HepG2 (cell line): ENCODE data around the gene IFNAR2. TPM values are rescaled to one million over a fixed set of nuclear protein-coding genes. Genes with fewer than 3 reads are reported as not detected.

Experiments
- ARHGAP35 ChIP-seq: sonication (generic); formaldehyde crosslinking; IDR thresholded peaks from 2 replicates; pipeline ENCODE4 v1.9.0; 2022; ENCODE audit warnings: mild to moderate bottlenecking, inconsistent platforms, moderate library complexity, missing genetic modification reagents, borderline replicate concordance
- ATF1 ChIP-seq: IDR thresholded peaks from 2 replicates; pipeline ENCODE4 v1.6.1; 2016; ENCODE audit warnings: mild to moderate bottlenecking, control low read depth
- ATF6 ChIP-seq: sonication (generic); formaldehyde crosslinking; conservative IDR thresholded peaks from 2 replicates; pipeline ENCODE4 v1.4.0; 2020; ENCODE audit warnings: missing genetic modification reagents
- CHD4 ChIP-seq: fragments of 200-600 bp; sonication (generic); IDR thresholded peaks from 2 replicates; pipeline ENCODE4 v1.7.0; 2017; ENCODE audit warnings: mild to moderate bottlenecking, low read length, borderline replicate concordance
- DMTF1 ChIP-seq: sonication (generic); formaldehyde crosslinking; IDR thresholded peaks from 2 replicates; pipeline ENCODE4 v1.4.0; 2020; ENCODE audit warnings: mild to moderate bottlenecking, missing genetic modification reagents
- FOXM1 ChIP-seq: sonication (generic); formaldehyde crosslinking; IDR thresholded peaks from 2 replicates; pipeline ENCODE4 v1.5.0; 2020; ENCODE audit warnings: missing genetic modification reagents
- GABPB1 ChIP-seq: IDR thresholded peaks from 2 replicates; pipeline ENCODE4 v1.6.1; 2016; ENCODE audit warnings: mild to moderate bottlenecking, missing genetic modification reagents, moderate library complexity, missing compliant biosample characterization
- HOXA5 ChIP-seq: sonication (generic); formaldehyde crosslinking; IDR thresholded peaks from 2 replicates; pipeline ENCODE4 v1.4.0; 2020; ENCODE audit warnings: missing genetic modification reagents
- IKZF5 ChIP-seq: IDR thresholded peaks from 2 replicates; pipeline ENCODE4 v1.6.1; 2018; ENCODE audit warnings: missing genetic modification reagents, mild to moderate bottlenecking, missing compliant biosample characterization
- KAT7 ChIP-seq: IDR thresholded peaks from 2 replicates; pipeline ENCODE4 v1.6.1; 2018; ENCODE audit warnings: borderline replicate concordance, missing compliant biosample characterization
- KLF11 ChIP-seq: IDR thresholded peaks from 2 replicates; pipeline ENCODE4 v1.6.1; 2016; ENCODE audit warnings: missing compliant biosample characterization
- MBNL3 ChIP-seq: fragments of 250-450 bp; sonication (Bioruptor Pico); conservative IDR thresholded peaks from 2 replicates; pipeline ENCODE4 v1.8.0; 2022; ENCODE audit warnings: mild to moderate bottlenecking, inconsistent platforms
- RCOR2 ChIP-seq: IDR thresholded peaks from 2 replicates; pipeline ENCODE4 v1.6.1; 2016; ENCODE audit warnings: missing biosample characterization, missing genetic modification reagents
- SATB2 ChIP-seq: sonication (generic); formaldehyde crosslinking; IDR thresholded peaks from 2 replicates; pipeline ENCODE4 v1.5.0; 2020; ENCODE audit warnings: missing genetic modification reagents
- ZNF124 ChIP-seq: sonication (generic); formaldehyde crosslinking; IDR thresholded peaks from 2 replicates; pipeline ENCODE4 v1.4.0; 2020; ENCODE audit warnings: missing genetic modification reagents
- ZNF256 ChIP-seq: sonication (generic); formaldehyde crosslinking; conservative IDR thresholded peaks from 2 replicates; pipeline ENCODE4 v1.4.0; 2020; ENCODE audit warnings: missing genetic modification reagents
- ZNF329 ChIP-seq: sonication (generic); formaldehyde crosslinking; IDR thresholded peaks from 2 replicates; pipeline ENCODE4 v1.9.0; 2021; ENCODE audit warnings: low read depth, mild to moderate bottlenecking, missing genetic modification reagents
- ZNF550 ChIP-seq: sonication (generic); formaldehyde crosslinking; IDR thresholded peaks from 2 replicates; pipeline ENCODE4 v1.4.0; 2020; ENCODE audit warnings: mild to moderate bottlenecking, missing genetic modification reagents, borderline replicate concordance
- ZZZ3 ChIP-seq: sonication (generic); formaldehyde crosslinking; IDR thresholded peaks from 2 replicates; pipeline ENCODE4 v1.4.0; 2020; ENCODE audit warnings: missing genetic modification reagents, mild to moderate bottlenecking, borderline replicate concordance
- polyA plus RNA-seq, 8 experiments: library from polyadenylated mRNA; depleted of rRNA in 3 of 8; stranded (reverse) in 7 of 8; unstranded in 1 of 8; fragments of >200 nt; fragmentation: Illumina TruSeq in 4 of 8; extraction: Trizol in 4 of 8; gene quantifications; 2 replicates each; pipeline versions ENCODE4 v1.2.1 to v1.2.3, GENCODE V29; 2011 to 2016; ENCODE audit warnings: low read depth in 4 of 8, missing spikeins in 1 of 8, mixed read lengths in 1 of 8; ENCODE audit not compliant: insufficient read depth in 1 of 8
- total RNA-seq, 5 experiments: library from RNA; depleted of rRNA; stranded (reverse); fragments of >200 nt; fragmentation: Illumina TruSeq; extraction: Trizol; gene quantifications; 2 replicates each; pipeline ENCODE4 v1.2.3, GENCODE V29; 2016; ENCODE audit warnings: low read depth in 1 of 5
- TF ChIP-seq, protein P1 (sequence below): sonication (generic); formaldehyde crosslinking; IDR thresholded peaks from 2 replicates; pipeline ENCODE4 v1.4.0; 2020; ENCODE audit warnings: missing genetic modification reagents
- TF ChIP-seq, protein P2 (sequence below): sonication (generic); formaldehyde crosslinking; IDR thresholded peaks from 2 replicates; pipeline ENCODE4 v1.8.1; 2023; ENCODE audit warnings: mild to moderate bottlenecking, missing genetic modification reagents

IFNAR2 gene
- total and polyA plus RNA-seq, 2 of the 13 experiments (the other 11 are each of a cell fraction or from before 2014, with no cell fraction given), result 5.1 to 24.1 TPM

DNA sequence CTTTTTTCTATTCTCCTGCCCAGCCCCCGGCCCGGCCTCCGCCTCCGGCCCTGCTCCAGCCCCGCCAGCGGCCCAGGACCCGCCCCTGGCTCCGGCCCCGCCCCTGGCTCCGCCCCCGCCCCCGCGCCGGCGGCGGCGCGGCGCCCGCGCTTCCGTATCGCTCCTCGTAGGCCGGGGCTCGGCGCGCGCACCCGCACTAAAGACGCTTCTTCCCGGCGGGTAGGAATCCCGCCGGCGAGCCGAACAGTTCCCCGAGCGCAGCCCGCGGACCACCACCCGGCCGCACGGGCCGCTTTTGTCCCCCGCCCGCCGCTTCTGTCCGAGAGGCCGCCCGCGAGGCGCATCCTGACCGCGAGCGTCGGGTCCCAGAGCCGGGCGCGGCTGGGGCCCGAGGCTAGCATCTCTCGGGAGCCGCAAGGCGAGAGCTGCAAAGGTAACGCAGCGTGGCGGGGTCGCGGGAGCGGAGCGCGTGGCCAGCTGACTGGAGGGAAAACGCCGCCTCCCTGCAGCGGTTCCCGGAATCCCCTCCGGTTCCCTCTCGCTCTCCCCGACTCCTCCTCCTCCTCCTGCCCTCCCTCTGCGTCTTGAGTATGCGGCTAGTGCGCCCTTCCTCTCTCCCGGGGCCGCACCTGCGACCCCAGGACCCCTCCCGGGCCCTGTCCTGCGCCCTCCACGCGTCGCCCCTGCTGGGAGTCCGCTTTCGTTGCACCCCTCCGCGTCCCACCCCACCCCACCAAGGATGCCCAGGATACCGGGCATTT lies at the start of gene IFNAR2 (continued):
- TF ChIP-seq IKZF5 (CRISPR knock-in tag) (0 out of 2 replicates have a peak, but pooled peaks have one; percentile 27), ZNF256 (0 out of 2 replicates have a peak, but pooled peaks have one; percentile 32), GABPB1 (CRISPR knock-in tag) (peak; percentile 56; the same call in 1 of the 2 replicates), ATF6 (CRISPR knock-in tag) (no peak), ZZZ3 (CRISPR knock-in tag) (no peak; the same call in 1 of the 2 replicates), ZNF124 (no peak), ZNF550 (CRISPR knock-in tag) (no peak), RCOR2 (CRISPR knock-in tag) (no peak), ARHGAP35 (CRISPR knock-in tag) (no peak), CHD4 (no peak), MBNL3 (no peak), KAT7 (CRISPR knock-in tag) (0 out of 2 replicates have a peak, but pooled peaks have one; percentile 6), SATB2 (CRISPR knock-in tag) (no peak), KLF11 (CRISPR knock-in tag) (no peak), DMTF1 (CRISPR knock-in tag) (no peak), FOXM1 (CRISPR knock-in tag) (no peak), ATF1 (CRISPR knock-in tag) (no peak), ZNF329 (no peak), HOXA5 (CRISPR knock-in tag) (no peak; the same call in 1 of the 2 replicates)
- TF ChIP-seq, protein P1, sequence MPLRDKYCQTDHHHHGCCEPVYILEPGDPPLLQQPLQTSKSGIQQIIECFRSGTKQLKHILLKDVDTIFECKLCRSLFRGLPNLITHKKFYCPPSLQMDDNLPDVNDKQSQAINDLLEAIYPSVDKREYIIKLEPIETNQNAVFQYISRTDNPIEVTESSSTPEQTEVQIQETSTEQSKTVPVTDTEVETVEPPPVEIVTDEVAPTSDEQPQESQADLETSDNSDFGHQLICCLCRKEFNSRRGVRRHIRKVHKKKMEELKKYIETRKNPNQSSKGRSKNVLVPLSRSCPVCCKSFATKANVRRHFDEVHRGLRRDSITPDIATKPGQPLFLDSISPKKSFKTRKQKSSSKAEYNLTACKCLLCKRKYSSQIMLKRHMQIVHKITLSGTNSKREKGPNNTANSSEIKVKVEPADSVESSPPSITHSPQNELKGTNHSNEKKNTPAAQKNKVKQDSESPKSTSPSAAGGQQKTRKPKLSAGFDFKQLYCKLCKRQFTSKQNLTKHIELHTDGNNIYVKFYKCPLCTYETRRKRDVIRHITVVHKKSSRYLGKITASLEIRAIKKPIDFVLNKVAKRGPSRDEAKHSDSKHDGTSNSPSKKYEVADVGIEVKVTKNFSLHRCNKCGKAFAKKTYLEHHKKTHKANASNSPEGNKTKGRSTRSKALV, result 0 out of 2 replicates have a peak, but pooled peaks have one; percentile 48
- TF ChIP-seq, protein P2, sequence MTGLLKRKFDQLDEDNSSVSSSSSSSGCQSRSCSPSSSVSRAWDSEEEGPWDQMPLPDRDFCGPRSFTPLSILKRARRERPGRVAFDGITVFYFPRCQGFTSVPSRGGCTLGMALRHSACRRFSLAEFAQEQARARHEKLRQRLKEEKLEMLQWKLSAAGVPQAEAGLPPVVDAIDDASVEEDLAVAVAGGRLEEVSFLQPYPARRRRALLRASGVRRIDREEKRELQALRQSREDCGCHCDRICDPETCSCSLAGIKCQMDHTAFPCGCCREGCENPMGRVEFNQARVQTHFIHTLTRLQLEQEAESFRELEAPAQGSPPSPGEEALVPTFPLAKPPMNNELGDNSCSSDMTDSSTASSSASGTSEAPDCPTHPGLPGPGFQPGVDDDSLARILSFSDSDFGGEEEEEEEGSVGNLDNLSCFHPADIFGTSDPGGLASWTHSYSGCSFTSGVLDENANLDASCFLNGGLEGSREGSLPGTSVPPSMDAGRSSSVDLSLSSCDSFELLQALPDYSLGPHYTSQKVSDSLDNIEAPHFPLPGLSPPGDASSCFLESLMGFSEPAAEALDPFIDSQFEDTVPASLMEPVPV, result peak; percentile 46; the same call in 1 of the 2 replicates
